ENCODE data around the gene PPP2R2C.

PPP2R2C gene

GRCh38 chr4:6291784-6292297 lies 180.6 kb downstream of the PPP2R2C start:
- no peak for DNase-seq (ENCODE audit: low read depth in 3 of 3)

- DNase-seq (ENCODE audit: low read depth in 3 of 3), result no peak
Observed at GRCh38 chr4:6290769-6291547, 181.5 kb downstream of the PPP2R2C start.

GRCh38 chr4:6290256-6290655 lies 182.2 kb downstream of the PPP2R2C start:
- DNase-seq (ENCODE audit: low read depth in 3 of 3), result no peak

GRCh38 chr4:6288871-6289270 lies 183.5 kb downstream of the PPP2R2C start:
- no peak for DNase-seq (ENCODE audit: low read depth in 3 of 3)

GRCh38 chr4:6288342-6288741 lies 184.1 kb downstream of the PPP2R2C start:
- no peak for DNase-seq (ENCODE audit: low read depth in 3 of 3)

- DNase-seq (ENCODE audit: low read depth in 3 of 3), result no peak
Observed at GRCh38 chr4:6287017-6287788, 185.2 kb downstream of the PPP2R2C start.

- DNase-seq (ENCODE audit: low read depth in 3 of 3), result no peak
Observed at GRCh38 chr4:6283282-6283681, 189.1 kb downstream of the PPP2R2C start.

- DNase-seq (ENCODE audit: low read depth in 3 of 3), result no peak
Observed at GRCh38 chr4:6282314-6282771, 190.1 kb downstream of the PPP2R2C start.

- DNase-seq (ENCODE audit: low read depth in 3 of 3), result no peak
Observed at GRCh38 chr4:6281436-6282313, 190.7 kb downstream of the PPP2R2C start.

- no peak for DNase-seq (ENCODE audit: low read depth in 3 of 3)
Observed at GRCh38 chr4:6280365-6280996, 191.9 kb downstream of the PPP2R2C start.

- DNase-seq (ENCODE audit: low read depth in 3 of 3), result no peak
Observed at GRCh38 chr4:6279582-6280289, 192.7 kb downstream of the PPP2R2C start.

- DNase-seq (ENCODE audit: low read depth in 3 of 3), result no peak
Observed at GRCh38 chr4:6278801-6279197, 193.6 kb downstream of the PPP2R2C start.

- no peak for DNase-seq (ENCODE audit: low read depth in 3 of 3)
Observed at GRCh38 chr4:6277935-6278800, 194.2 kb downstream of the PPP2R2C start.

GRCh38 chr4:6277139-6277802 lies 195.1 kb downstream of the PPP2R2C start:
- no peak for DNase-seq (ENCODE audit: low read depth in 3 of 3)

GRCh38 chr4:6275898-6276806 lies 196.3 kb downstream of the PPP2R2C start:
- no peak for DNase-seq (ENCODE audit: low read depth in 3 of 3)

- DNase-seq (ENCODE audit: low read depth in 3 of 3), result no peak
Observed at GRCh38 chr4:6275351-6275750, 197.1 kb downstream of the PPP2R2C start.

GRCh38 chr4:6273661-6273990 lies 198.8 kb downstream of the PPP2R2C start:
- DNase-seq (ENCODE audit: low read depth in 3 of 3), result no peak

Data from stimulated activated CD4-positive, alpha-beta T cell treated with anti-CD3 and anti-CD28 coated beads, TNF-alpha, amount 100 ng/mL, for 24 hours (primary cell).